Fibroblast of mammary gland (primary cell): Measurements from ENCODE around the gene NFIA.

Experiments
- DNase-seq: peaks from one replicate; pipeline ENCODE4 v3.0.0-alpha.2; 2010; ENCODE audit warnings: low read depth
- H3K4me3 ChIP-seq: 2 replicates; pipeline ENCODE4 v1.5.1; 2011; ENCODE audit warnings: low read depth, mild to moderate bottlenecking, low read length, moderate library complexity; ENCODE audit not compliant: control insufficient read depth
- CTCF ChIP-seq: conservative IDR thresholded peaks from 2 replicates; pipeline ENCODE4 v1.5.1; 2011; ENCODE audit warnings: low read depth, low read length, inconsistent platforms; ENCODE audit not compliant: control insufficient read depth, insufficient read depth

NFIA gene

GRCh38 chr1:61091455-61091854 lies 9.1 kb downstream of the NFIA start:
- no peak for TF ChIP-seq CTCF
- no peak for DNase-seq
- H3K4me3 ChIP-seq: no peak overlapping the region

- no peak overlapping the region for H3K4me3 ChIP-seq
- DNase-seq: no peak
- no peak for TF ChIP-seq CTCF
Measured at GRCh38 chr1:61092642-61093041, 10.3 kb downstream of the NFIA start.

GRCh38 chr1:61093525-61094137 lies 11.3 kb downstream of the NFIA start:
- TF ChIP-seq CTCF: no peak
- peak; percentile 73 for DNase-seq
- no peak overlapping the region for H3K4me3 ChIP-seq

- H3K4me3 ChIP-seq: no peak overlapping the region
- TF ChIP-seq CTCF: no peak
- no peak for DNase-seq
Measured at GRCh38 chr1:61094677-61095469, 12.5 kb downstream of the NFIA start.

GRCh38 chr1:61095470-61095812 lies 13.1 kb downstream of the NFIA start:
- no peak for DNase-seq
- no peak overlapping the region for H3K4me3 ChIP-seq
- TF ChIP-seq CTCF: no peak

GRCh38 chr1:61097317-61097716 lies 15.0 kb downstream of the NFIA start:
- H3K4me3 ChIP-seq: no peak overlapping the region
- DNase-seq: peak; percentile 88
- TF ChIP-seq CTCF: no peak
